Activated T-cell treated with anti-CD3 and anti-CD28 coated beads for 4 hours (primary cell): Measurements from ENCODE around the gene CIRBP.

Source experiments
- DNase-seq: peaks from one replicate; pipeline ENCODE4 v3.0.0-alpha.2; 2020

CIRBP gene

GRCh38 chr19:1281569-1282287, 12.6 kb downstream of the CIRBP start:
- no peak for DNase-seq

GRCh38 chr19:1282588-1283206, 13.6 kb downstream of the CIRBP start:
- no peak for DNase-seq

GRCh38 chr19:1283207-1283916, 14.2 kb downstream of the CIRBP start:
- DNase-seq = no peak

GRCh38 chr19:1283917-1284292, 14.8 kb downstream of the CIRBP start:
- DNase-seq = no peak

GRCh38 chr19:1284293-1284978, 15.3 kb downstream of the CIRBP start:
- no peak for DNase-seq

GRCh38 chr19:1284979-1285736, 16.0 kb downstream of the CIRBP start:
- DNase-seq = no peak

- DNase-seq = no peak
These were observed 16.7 kb downstream of the CIRBP start, which contains the start of gene EFNA2 for GRCh38 chr19:1285737-1286360. EFNA2 (plus strand) TSS chr19:1285873; CDS start chr19:1286169, 296 bp downstream.

- DNase-seq = no peak
These were observed 17.6 kb downstream of the CIRBP start for GRCh38 chr19:1286487-1287353.

GRCh38 chr19:1287354-1288225, 18.5 kb downstream of the CIRBP start:
- DNase-seq = no peak

GRCh38 chr19:1288226-1288612, 19.1 kb downstream of the CIRBP start:
- no peak for DNase-seq

- no peak for DNase-seq
These were observed 19.9 kb downstream of the CIRBP start for GRCh38 chr19:1288833-1289685.

GRCh38 chr19:1289686-1290025, 20.5 kb downstream of the CIRBP start:
- no peak for DNase-seq

- no peak for DNase-seq
These were observed 21.1 kb downstream of the CIRBP start for GRCh38 chr19:1290196-1290702.

- no peak for DNase-seq
These were observed 21.8 kb downstream of the CIRBP start for GRCh38 chr19:1290703-1291651.

GRCh38 chr19:1291761-1292418, 22.8 kb downstream of the CIRBP start:
- DNase-seq = no peak

GRCh38 chr19:1292419-1293151, 23.5 kb downstream of the CIRBP start:
- no peak for DNase-seq
